Peyer's patch (tissue), 4 donors: ENCODE data around the gene COL6A5. TPM values are rescaled to one million over a fixed set of nuclear protein-coding genes. Genes with fewer than 3 reads are reported as not detected.

ENCODE experiments used
- DNase-seq, 3 donors: peaks; one replicate each; pipeline ENCODE4 v3.0.0-alpha.2; 2017 to 2019
- H3K27ac ChIP-seq, 4 donors: fragments of 200-600 bp; sonication (generic); one replicate each; pipeline ENCODE4 v1.5.1; 2016 to 2019
- H3K27me3 ChIP-seq, 2 donors: fragments of 200-600 bp; sonication (generic); one replicate each; pipeline ENCODE4 v1.5.1; 2019
- H3K36me3 ChIP-seq, 3 donors: fragments of 200-600 bp; sonication (generic); one replicate each; pipeline ENCODE4 v1.5.1; 2016 to 2019
- H3K4me1 ChIP-seq, 4 donors: fragments of 200-600 bp; sonication (generic); one replicate each; pipeline ENCODE4 v1.5.1; 2016 to 2019
- H3K4me3 ChIP-seq, 4 donors: fragments of 200-600 bp; sonication (generic); 1 replicate in 3 of 4; 2 replicates in 1 of 4; pipeline ENCODE4 v1.5.1; 2016 to 2019; ENCODE audit warnings: mild to moderate bottlenecking in 1 of 4
- H3K9me3 ChIP-seq, 4 donors: fragments of 200-600 bp; sonication (generic); one replicate each; pipeline ENCODE4 v1.5.1; 2016 to 2019; ENCODE audit warnings: mild to moderate bottlenecking in 1 of 4
- POLR2A ChIP-seq, 2 donors: fragments of 450-650 bp; IDR thresholded peaks; one replicate each; pipeline ENCODE4 v1.5.1; 2017; ENCODE audit warnings: antibody characterized with exemption in 2 of 2, mild to moderate bottlenecking in 2 of 2, moderate library complexity in 2 of 2
- total RNA-seq, 4 donors: library from RNA; depleted of rRNA; stranded (reverse); fragments of >200 nt; gene quantifications; one replicate each; pipeline ENCODE4 v1.1.0, GENCODE V29; 2016
- TF ChIP-seq, protein P1 (sequence below), 6 experiments: fragments of 450-650 bp in 4 of 6; fragments of 200-600 bp in 2 of 6; sonication (generic) in 1 of 6; IDR thresholded peaks; one replicate each; pipeline ENCODE4 v1.5.1; 2017 to 2019; ENCODE audit warnings: antibody characterized with exemption in 6 of 6, mild to moderate bottlenecking in 3 of 6, moderate library complexity in 1 of 6

Gene COL6A5
- total RNA-seq, 4 donors from 2014 or later: 1.7 TPM; not detected in 3

DNA sequence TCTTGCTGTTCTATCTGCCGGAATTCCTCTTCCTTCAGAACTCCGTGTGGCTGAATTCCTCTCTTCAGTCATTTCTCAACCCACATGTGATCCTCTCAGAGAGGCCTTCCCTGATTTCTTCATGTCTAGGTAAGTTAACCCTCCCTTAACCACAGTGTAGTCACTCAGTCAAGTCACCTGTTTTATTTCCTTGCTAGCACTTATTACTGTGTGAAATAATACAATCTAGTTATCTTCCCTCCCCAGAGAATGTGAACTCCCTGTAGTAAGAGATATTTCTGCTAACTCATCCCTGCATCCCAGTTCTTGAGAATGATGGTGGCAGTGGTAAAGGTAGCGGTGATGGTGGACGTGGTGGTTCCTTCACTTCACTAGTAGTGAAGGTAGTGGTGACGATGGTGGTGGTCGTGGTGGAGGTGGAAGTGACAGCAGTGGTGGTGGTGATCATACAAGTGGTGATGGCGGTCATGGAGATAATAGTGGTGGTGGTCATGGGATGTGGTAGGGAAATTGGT lies 33.3 kb downstream of the COL6A5 start:
- Histone ChIP-seq H3K36me3 (no peaks in the 10 kb centered on the region), H3K4me1 (no peaks in the 10 kb centered on the region), H3K27ac (no peak overlapping the region), H3K4me3 (no peak overlapping the region), H3K9me3 (no peaks in the 10 kb centered on the region), H3K27me3 (no peaks in the 10 kb centered on the region)
- TF ChIP-seq, protein P1, sequence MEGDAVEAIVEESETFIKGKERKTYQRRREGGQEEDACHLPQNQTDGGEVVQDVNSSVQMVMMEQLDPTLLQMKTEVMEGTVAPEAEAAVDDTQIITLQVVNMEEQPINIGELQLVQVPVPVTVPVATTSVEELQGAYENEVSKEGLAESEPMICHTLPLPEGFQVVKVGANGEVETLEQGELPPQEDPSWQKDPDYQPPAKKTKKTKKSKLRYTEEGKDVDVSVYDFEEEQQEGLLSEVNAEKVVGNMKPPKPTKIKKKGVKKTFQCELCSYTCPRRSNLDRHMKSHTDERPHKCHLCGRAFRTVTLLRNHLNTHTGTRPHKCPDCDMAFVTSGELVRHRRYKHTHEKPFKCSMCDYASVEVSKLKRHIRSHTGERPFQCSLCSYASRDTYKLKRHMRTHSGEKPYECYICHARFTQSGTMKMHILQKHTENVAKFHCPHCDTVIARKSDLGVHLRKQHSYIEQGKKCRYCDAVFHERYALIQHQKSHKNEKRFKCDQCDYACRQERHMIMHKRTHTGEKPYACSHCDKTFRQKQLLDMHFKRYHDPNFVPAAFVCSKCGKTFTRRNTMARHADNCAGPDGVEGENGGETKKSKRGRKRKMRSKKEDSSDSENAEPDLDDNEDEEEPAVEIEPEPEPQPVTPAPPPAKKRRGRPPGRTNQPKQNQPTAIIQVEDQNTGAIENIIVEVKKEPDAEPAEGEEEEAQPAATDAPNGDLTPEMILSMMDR (IDR thresholded peaks at IDR 0.05): no peak
- TF ChIP-seq POLR2A (IDR thresholded peaks at IDR 0.05): no peak
- no peak for DNase-seq

DNA sequence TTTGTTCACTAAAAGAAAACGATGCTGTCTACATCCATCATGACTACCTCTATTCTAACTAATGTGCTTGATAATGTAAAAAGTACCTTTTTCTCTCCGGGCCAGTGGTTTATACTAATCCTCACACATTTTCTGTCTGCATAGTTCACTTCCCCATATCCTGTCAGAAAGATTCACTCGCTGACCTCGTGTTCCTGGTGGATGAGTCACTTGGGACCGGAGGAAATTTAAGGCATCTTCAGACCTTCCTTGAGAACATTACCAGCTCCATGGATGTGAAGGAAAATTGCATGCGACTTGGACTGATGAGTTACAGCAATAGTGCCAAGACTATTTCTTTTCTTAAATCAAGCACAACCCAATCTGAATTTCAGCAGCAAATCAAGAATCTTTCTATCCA lies 33.8 kb downstream of the COL6A5 start:
- Histone ChIP-seq H3K27ac (no peak overlapping the region), H3K9me3 (no peaks in the 10 kb centered on the region), H3K36me3 (no peaks in the 10 kb centered on the region), H3K27me3 (no peaks in the 10 kb centered on the region), H3K4me1 (no peaks in the 10 kb centered on the region), H3K4me3 (no peak overlapping the region)
- no peak for DNase-seq
- TF ChIP-seq, protein P1 (IDR thresholded peaks at IDR 0.05): no peak
- no peak for TF ChIP-seq POLR2A (IDR thresholded peaks at IDR 0.05)

DNA sequence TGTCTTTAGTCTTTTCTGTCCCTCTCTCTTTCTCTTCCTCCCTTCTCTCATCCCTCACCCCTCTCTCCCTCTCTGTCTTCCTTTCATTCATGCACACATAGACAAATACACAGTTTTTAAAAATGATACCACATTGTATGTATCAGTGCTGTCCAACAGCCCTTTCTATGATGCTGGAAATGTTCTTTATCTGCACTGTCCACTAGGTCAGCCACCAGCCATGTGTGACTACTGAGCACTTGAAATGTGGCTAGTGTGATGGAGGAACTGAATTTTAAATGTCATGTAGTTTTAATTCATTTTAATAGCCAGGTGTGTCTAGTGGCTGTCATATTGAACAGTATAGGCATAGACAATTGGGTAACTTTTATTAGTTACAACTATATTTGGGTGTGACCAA lies 34.9 kb downstream of the COL6A5 start:
- no peak for TF ChIP-seq POLR2A (IDR thresholded peaks at IDR 0.05)
- TF ChIP-seq, protein P1 (IDR thresholded peaks at IDR 0.05): no peak
- no peak for DNase-seq
- no peaks in the 10 kb centered on the region for H3K9me3 ChIP-seq
- H3K27ac ChIP-seq: no peak overlapping the region
- no peaks in the 10 kb centered on the region for H3K36me3 ChIP-seq
- H3K27me3 ChIP-seq: no peaks in the 10 kb centered on the region
- no peak overlapping the region for H3K4me3 ChIP-seq
- no peaks in the 10 kb centered on the region for H3K4me1 ChIP-seq

DNA sequence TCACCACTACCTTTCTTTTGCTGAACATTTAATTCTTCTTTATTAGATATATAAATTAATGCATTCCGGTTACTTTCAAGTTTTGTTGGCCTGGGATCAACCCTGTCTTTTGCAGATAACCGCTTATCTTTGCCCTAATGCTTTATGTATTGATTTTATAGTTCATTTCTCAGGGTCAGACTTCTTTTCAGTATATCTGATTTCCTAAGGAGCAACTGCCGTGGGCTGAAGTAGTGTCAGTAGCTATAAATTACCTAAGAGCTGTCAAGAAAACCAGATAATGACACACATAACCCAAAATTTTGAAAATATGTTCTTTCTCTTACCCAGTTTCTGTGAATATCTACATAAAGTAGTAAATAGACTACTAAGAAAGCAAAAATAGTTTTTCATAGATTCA lies 38.0 kb downstream of the COL6A5 start:
- no peaks in the 10 kb centered on the region for H3K9me3 ChIP-seq
- no peak for DNase-seq
- no peaks in the 10 kb centered on the region for H3K27me3 ChIP-seq
- H3K27ac ChIP-seq: no peak overlapping the region
- H3K4me1 ChIP-seq: no peaks in the 10 kb centered on the region
- H3K36me3 ChIP-seq: no peaks in the 10 kb centered on the region
- H3K4me3 ChIP-seq: no peak overlapping the region
- TF ChIP-seq POLR2A (IDR thresholded peaks at IDR 0.05): no peak
- TF ChIP-seq, protein P1 (IDR thresholded peaks at IDR 0.05): no peak

DNA sequence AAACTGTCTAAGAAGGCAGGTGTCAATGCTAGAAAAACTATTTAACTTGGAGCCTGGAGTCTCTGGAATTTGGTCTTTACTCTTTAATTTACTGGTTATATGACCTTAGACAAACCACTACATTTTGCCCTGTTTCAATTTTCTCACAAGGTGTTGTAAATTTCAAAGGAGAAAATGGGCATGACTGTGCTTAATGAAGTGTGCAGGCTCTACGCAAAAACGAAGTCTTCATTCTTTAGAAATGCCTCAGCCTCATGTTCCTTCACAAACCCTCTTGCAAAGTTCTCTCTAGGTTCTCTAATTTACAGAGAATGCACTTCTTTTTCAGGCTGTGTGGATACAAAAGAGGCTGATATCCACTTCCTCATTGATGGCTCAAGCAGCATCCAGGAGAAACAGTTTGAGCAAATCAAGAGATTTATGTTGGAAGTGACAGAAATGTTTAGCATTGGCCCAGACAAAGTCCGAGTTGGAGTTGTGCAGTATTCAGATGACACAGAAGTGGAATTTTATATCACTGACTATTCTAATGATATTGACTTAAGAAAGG lies 39.1 kb downstream of the COL6A5 start:
- no peak for DNase-seq
- Histone ChIP-seq H3K9me3 (no peaks in the 10 kb centered on the region), H3K27me3 (no peaks in the 10 kb centered on the region), H3K4me1 (no peaks in the 10 kb centered on the region), H3K27ac (no peak overlapping the region), H3K4me3 (no peak overlapping the region), H3K36me3 (no peaks in the 10 kb centered on the region)
- TF ChIP-seq, protein P1 (IDR thresholded peaks at IDR 0.05): no peak
- TF ChIP-seq POLR2A (IDR thresholded peaks at IDR 0.05): no peak
